GM21529 (cell line): ENCODE data around the gene XPO4.
A peak's percentile ranks its signal among the peaks of the same experiment; 100 is the strongest.
"Not testable (repeated sequence)": the region's sequence is repeated elsewhere in the genome, so short reads cannot be mapped to it uniquely, and the experiment has no call there.

Experiments
- ATAC-seq: cut with Tn5 transposase; IDR thresholded peaks from one replicate; pipeline ENCODE4 v1.9.1; 2021; ENCODE audit not compliant: unreplicated experiment

Gene XPO4

DNA sequence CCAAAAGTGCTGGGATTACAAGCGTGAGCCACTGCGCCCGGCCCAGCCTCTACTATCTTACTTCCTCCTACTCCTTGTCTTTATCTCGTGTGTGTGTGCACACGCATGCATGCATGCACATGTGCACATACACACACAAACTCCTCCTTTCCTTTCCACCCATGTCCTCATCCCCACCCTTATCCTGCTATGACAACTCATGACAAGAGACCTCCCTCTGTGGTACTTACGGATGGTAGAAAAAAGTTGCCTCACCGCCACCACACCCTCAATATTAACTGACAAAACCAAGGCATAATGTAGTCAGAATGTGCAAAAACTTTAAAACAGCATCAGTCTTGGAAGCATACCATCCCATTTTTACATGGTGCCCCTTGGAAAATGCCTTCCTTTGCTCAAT lies 112.9 kb downstream of the XPO4 start:
- no peak for ATAC-seq

DNA sequence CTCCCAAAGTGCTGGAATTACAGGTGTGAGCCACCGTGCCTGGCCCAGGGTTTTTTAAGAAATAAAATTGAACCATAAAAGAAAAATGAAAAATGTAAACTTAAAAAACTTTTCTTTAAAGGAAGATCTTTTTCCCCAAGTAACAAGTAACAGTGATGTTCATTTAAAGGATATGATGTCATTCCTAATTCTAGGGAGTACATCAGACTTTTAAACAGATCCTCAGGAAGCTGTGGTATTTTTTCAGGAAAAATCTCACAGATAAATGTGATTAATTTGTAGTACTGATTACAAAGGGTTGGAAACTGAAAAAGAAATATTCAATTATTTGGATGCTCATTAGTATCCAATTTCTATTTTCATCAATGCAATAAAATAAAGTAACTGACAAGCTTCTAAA lies 114.2 kb downstream of the XPO4 start:
- no peak for ATAC-seq

DNA sequence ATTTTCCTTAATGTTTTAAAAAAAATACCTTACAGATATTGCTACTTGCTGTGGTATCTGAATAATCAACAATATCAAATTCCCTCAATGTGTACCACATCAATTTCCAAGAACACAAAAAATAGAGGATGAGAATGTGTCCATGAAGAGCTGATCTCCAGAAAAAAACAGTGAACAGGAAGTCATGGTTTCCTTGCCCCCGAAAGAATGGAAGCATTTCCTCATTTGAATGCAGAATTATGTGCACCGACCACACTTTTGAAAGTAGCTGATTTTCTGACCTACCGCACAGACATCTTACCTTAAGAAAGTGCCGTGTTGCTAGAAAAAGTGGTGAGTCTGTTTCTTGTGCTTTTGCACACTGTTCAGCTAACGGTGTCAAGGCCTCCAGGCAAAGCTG lies 115.4 kb downstream of the XPO4 start:
- ATAC-seq = no peak

DNA sequence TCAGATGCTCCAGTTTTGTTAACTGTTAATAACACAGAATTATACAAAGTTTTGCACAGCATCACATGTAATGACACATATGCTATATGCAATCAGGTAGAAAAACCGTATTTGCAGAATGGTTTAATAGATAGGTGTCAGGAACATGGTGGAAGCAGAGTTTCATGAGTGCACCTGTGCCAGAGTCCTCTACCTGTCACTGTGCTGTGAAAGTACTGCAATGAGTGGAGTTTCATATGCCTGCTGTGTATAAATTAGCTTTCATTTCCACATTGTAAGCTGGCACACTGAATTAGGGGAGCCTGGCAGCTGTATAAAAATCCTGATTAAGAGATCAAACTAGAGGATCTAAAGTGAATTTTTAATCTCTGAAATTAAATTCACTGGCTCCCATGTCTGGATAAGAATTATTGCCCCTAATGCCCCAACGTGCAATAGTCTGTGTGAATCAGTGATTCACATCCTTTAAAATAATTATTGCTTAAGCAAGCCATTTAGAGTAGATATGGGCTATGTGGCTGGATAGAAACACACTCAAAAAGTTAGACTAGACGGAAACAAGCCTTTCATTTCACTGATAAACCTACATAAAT lies 120.3 kb downstream of the XPO4 start:
- ATAC-seq = peak; percentile 77

DNA sequence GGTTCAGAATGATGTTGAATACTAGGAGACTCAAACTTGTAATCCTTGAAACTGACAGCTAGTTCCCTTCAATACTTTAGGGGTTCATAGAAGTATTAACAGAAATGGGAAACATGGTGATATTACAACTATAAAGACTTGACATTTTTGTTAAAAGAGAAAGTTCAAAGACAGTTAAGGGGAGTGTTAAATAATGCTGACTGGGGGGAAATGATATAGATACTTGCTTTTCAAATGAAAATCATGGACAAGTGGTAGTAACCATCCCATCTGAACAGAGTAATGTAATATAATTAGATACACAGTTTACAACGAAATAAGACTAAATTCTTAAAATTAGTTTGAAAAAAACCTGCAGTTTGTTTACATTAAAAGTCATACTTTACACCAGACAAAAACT lies 122.2 kb downstream of the XPO4 start:
- ATAC-seq = no peak

DNA sequence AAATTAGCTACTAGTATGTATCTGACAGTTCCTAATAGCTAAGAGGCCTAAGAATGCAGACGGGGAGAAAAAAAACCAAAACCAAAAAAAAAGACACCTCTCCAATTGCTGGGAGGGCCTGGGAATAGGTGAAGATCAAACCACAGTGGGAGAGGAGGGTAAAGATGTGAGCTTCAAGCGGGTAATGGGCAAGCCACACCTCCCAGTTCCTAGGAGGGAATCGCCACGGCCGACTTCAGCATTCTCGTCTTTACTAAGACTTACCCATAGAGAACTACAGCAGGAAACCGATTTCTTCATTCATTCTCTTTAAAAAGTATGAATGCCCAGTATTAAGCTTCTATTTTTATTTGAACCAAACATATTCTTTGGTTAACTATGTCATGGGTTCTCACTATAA lies 123.1 kb downstream of the XPO4 start:
- no peak for ATAC-seq

DNA sequence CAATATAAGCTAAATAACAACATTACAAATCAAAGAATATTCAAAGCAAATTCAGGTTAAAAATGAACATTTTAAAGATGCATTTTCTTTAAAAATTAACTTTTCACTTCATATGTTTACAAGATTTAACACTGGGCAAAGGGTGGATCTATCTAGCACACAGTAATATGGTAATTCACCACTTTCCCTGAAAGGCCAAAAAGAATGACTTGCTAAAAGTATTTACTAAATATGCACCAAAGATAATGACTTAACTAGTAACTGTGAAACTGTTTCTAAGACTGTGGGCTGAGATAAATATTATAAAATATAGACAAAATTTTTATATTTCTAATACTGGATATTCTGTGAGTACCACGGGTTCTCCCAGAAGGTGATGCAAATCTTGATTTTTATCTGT lies 124.2 kb downstream of the XPO4 start:
- ATAC-seq = no peak

DNA sequence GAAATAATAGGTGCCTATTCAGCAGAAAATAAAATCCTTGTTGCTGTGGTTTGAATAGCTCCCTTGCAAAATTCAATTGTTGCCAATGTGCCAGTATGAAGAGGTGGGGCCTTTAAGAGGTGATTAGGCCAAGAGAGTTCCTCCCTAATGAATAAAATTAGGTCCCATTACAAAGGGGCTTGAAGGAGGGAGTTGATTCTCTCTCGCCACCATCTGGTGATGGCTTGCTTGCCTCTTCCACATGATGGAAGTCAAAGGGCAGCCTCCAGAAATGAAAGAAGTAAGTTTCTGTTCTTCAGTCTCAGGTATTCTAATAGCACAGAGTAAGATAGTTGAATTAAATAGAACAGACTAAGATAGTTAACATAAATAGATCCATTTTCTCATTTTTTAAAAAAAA lies 125.8 kb downstream of the XPO4 start:
- ATAC-seq = no peak

DNA sequence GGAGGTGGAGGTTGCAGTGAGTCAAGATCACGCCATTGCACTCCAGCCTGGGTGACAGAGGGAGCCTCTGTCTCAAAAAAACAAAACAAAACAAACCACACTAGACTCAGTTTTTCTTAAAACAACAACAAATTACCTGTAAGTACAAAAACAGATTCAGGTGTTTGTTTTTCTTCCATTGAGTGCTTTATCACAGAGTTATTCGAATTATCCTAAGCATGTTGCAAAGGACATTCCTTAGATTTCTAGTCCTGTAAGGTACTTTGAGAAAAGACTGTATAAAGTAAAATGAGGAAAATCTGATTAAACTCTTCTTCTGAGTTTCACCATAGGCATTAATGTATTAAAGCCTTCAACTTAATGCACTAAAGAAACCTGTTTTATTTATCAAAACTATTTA lies 126.6 kb downstream of the XPO4 start:
- ATAC-seq = no peak

DNA sequence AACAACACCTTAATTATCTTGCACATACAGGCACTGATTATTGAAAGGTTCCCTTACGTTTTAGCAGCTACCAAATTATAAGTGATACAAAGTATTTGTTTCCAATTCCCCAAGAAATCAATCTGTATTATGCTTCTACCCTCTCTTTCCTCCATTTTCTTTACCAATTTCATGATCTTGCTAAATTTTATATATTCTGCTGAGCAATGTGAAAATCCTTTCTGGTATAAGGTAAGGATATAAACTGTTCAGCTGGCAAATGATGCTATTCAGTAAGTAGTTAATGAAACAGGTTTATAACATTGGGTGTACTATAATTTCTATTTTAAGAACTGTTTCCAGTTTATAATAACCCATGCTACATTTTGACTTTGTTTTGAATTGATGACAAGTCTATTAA lies 127.8 kb downstream of the XPO4 start:
- ATAC-seq = no peak

DNA sequence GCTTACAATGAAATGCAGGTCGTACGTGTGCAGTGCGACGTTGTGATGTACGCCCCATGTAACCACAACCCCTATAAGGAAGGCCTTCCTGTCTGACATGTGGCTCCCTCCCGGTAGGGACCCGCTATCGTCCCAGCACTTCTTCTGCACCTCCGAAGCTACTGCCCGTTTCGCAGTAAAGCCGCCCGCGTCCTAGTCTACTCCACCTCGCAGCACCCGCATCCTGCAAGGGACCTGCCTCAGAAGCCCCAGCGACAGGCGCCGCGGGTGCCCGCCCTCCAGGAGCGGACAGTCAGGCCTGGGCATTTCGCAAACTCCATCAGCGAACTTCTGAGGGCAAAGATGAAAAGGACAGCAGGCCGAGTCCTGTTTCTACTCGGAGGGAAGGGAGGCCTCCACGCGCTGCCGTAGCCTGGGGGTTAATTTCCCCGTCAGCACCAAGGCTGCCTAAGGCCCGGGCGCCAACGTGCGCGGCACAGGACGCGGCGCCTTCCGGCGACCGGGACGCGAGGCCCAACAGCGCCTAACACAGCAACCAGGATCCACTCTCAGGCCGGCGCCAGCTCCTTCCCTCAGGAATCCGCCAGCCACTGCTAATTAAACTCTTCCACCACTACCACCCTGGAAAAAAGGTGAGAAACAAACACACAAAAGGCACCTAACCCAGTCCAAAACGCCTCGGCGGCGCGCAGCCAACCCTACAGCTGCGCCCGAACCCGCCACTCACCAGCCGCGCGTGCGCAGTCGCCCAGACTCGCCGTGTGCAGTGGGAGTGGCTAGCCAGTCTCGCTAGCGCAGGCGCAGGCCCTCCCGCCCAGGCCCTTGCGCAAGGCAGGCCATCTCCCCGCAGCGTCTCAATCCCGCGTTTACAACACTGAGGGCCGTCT lies 129.1 kb downstream of the XPO4 start, which contains the start of gene EEF1AKMT1:
EEF1AKMT1 (minus strand) TSS at position 768 of the 887 bp plus-strand sequence. CDS start 16,363 bp downstream, outside the sequence.
- ATAC-seq = peak; percentile 90

DNA sequence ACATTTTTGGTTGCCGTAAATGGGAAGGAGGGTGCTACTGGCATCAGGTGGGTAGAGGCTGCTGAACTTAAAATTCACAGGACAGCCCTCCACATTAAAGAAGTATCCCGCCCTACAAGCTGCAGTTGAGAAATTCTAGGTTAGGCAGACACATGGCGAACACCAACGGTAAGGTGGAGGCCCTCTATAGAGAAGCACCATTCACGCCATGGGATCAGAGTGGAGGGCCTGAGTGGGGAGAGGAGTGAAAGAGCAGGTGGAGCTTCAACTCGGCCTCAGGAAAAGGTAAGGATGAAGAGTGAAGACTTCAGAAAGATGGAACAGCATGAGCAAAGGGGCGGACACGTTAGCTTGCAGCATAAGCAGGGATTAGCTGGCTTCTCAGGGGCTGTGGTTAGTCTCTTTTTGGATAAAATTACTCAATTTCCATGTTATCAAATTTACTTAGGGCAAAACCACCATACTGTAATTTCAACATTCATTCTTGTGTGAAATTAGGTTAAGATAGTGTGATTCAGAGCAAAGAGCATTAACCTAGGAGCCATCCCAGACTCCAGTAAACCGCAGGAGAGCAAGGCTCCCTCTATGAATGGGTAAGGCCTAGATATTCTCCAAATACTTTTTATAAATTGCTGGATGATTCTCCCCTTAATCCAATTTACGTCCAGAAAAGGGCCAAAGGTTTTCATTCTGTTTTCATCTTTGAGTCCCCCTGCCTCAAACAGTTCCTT lies 130.0 kb downstream of the XPO4 start:
- no peak for ATAC-seq

DNA sequence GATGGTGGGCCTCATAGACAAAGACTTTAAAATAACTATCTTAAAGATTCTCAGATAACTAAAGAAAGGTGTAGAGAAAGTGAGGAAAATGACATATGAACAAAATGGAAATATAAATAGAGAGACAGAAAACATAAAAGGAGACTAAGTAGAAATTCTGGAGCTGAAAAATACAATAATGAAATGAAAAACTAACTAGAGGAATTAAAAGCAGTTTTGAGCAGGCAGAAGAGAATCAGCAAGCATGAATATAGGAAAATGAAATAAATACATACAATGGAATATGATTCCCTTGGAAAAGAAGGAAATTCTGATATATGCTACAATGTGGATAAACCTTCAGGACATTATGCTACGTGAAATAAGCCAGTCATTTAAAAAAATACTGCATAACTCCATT lies 132.7 kb downstream of the XPO4 start:
- no peak for ATAC-seq

DNA sequence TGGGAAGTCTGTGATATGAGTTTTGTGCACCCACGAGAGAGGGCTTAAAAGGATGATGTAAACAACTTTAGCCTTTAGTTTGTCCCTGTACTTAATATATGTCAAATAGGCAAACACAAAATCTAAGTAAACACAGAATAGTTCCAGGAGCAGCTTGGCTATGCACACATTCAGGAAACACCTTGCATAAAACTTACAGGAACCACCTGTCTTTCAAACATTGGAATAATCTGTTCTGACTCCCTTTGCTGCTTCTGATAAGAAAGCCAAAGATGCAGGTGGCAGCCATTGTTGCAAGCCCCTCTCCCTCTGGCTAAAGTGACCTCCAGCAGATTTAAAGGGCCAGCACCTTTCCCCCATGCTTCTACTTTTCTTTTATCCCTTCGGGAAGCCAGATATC lies 133.5 kb downstream of the XPO4 start:
- no peak for ATAC-seq

DNA sequence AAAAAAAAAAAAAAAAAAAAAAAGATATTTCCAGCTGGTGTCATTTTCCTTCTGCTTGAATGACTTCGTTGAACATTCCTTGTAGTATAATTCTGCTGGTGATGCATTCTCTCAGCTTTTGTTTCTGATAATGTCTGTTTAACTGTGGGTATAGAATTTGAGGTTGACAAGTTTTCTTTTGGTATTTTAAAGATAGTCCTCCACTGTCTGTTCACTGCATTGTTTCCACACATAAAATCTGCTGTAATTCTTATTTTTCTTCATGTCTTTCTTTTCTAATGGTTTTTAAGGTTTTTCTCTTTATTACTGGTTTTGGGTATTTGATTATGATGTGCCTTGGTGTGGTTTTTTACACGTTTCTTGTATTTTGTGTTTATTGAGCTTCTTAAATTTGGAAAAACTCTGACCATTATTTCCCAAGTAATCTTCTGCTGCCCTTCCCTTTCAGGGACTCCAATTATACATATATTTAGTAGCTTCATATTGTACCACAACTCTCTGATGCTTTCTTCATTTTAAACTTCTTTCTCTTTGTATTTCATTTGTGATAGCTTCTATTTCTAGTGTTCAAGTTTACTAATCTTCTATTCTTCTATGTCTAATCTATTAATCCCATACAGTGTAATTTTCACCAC lies 135.1 kb downstream of the XPO4 start:
- no peak for ATAC-seq

DNA sequence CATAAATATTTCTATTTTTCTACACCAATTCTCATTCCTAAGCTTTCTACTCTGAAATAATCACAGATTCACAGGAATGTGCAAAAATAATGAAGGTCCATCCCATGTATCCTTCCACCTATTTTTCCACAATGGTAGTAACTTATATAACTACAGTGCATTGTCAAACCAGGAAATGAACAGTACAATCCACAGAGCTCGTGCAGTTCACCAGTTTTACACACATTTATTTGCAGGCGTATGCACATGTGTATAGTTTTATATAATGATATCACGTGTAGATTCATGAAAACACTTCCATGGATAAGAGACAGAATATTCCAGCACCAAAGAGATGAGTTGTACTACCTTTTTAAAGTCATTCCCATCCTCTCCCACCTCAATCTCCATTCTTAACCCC lies 141.7 kb downstream of the XPO4 start:
- no peak for ATAC-seq

DNA sequence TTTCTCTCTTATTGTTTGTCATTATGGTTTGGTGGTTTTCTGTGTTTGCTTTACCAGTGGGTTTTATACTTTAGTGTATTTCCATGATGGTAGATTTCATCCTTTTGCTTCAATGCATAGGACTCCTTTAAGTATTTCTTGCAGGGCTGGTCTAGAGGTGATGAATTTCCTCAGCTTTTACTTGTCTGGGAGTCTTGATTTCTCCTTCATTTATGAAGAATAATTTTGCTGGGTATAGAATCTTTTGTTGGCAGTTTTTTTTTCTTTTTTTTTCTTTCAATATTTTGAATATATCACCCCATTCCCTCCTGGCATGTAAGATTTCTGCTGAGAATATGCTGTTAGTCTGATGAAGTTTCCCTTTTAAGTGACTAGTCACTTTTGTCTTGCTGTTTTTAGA lies 148.5 kb downstream of the XPO4 start:
- ATAC-seq = no peak

DNA sequence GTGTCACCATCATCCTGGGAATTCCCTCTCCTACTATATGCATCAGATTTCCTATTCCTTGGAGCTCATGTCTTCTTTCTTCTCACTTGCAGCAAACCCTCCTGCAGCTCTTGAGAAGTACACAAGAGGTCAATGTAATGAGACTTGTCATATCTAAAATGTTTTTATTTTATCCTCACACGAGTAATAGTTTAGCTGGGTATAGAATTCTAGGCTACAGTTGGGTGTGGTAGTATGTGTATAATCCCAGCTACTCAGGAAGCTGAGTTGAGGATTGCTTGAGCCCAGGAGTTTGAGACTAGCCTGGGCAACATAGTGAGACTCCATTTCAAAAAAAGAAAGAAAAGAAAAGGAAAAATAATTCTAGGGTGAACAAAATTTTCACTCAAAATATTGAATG lies 153.2 kb downstream of the XPO4 start:
- no peak for ATAC-seq

DNA sequence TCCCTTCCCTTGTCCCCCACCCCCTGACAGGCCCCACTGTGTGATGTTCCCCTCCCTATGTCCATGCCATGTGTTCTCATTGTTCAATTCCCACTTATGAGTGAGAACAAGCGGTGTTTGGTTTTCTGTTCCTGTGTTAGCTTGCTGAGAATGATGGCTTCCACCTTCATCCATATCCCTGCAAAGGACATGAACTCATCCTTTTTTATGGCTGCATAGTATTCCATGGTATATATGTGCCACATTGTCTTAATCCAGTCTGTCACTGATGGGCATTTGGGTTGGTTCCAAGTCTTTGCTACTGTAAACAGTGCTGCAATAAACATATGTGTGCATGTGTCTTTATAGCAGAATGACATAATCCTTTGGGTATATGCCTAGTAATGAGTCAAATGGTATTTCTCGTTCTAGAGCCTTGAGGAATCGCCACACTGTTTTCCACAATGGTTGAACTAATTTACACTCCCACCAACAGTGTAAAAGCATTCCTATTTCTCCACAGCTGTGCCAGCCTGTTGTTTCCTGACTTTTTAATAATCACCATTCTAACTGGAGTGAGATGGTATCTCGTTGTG lies 158.6 kb downstream of the XPO4 start:
- ATAC-seq = not testable (repeated sequence)

DNA sequence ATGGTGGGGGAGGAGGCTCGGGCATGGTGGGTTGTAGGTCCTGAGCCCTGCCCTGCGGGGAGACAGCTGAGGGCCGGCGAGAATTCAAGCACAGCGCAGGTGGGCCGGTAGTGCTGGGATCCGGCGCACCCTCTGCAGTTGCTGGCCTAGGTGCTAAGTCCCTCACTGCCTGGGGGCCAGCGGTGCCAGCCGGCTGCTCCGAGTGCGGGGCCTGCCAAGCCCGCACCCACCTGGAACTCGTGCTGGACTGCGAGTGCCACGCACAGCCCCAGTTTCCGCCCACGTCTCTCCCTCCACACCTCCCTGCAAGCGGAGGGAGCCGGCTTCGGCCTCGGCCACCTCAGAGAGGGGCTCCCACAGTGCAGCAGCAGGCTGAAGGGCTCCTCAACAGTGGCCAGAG lies 162.5 kb downstream of the XPO4 start:
- ATAC-seq = no peak

DNA sequence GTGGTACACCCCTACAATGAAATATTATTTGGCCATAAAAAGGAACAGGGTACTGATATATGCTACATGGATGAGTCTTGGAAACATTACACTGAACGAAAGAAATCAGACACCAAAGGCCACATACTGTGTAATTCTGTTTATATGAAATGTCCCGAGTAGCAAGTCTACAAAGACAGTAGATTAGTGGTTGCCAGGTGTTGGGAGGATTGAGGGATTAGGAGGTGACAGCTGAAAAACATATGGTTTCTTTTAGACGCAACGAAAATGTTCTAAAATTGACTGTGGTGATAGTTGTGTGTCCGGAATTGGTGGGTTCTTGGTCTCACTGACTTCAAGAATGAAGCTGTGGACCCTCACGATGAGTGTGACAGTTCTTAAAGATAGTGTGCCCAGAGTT lies 163.9 kb downstream of the XPO4 start:
- no peak for ATAC-seq
